Stimulated activated CD4-positive, alpha-beta T cell treated with anti-CD3 and anti-CD28 coated beads, Interleukin-1b, Interleukin-23, amount 100 ng/mL, for 1 hour (primary cell): ENCODE results near the gene ALLC.

Experiments used
- DNase-seq, 2 donors: peaks; one replicate each; pipeline ENCODE4 v3.0.0-alpha.2; 2020; ENCODE audit warnings: low read depth in 2 of 2

ALLC gene

DNA sequence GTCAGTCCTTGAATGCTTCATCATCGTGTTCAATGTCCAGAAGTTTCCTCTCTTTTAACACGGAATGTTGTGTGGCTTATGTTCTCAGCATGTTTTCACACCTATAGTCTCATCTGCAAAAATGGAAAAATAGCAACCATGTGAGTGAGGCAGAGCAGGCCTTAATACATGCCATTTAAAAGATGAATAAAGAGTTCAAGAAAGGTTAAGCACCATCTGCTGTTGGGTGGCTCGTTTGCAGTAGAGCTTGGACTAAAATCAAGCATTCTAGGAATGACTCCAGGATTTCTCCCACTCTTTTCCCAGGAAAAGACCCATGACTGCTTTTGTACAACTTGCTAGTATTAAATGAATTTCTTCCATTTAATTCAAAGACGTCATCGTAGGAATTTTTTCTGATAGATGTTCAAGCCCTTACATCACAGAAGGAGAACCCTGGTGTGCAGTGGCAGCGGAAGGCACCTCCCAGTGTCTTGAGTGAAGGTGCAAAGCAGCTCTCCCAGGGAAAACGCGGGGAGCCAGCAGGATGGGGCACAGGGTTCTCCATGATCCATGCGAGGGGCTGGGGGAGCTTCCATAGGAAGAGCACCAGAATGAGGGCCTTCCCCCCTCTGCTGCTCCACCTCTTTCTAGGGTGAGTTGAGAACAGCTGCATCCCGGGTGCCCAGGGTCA, 55.0 kb downstream of the ALLC start:
- DNase-seq: no peak

DNA sequence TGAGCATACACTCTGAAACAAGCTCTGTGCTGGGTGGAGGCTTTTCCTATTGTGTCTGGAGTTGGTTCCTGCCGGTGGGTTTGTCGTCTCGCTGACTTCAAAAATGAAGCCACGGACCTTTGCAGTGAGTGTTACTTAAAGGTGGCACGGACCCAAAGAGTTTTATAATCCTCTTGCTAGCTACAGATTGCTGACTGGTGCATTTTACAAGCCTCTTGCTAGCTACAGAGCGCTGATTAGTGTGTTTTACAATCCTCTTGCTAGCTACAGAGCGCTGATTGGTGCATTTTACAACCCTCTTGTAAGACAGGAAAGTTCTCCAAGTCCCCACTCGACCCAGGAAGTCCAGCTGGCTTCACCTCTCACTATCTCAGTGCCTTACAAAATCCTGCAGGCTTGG, 60.7 kb downstream of the ALLC start:
- DNase-seq: no peak

DNA sequence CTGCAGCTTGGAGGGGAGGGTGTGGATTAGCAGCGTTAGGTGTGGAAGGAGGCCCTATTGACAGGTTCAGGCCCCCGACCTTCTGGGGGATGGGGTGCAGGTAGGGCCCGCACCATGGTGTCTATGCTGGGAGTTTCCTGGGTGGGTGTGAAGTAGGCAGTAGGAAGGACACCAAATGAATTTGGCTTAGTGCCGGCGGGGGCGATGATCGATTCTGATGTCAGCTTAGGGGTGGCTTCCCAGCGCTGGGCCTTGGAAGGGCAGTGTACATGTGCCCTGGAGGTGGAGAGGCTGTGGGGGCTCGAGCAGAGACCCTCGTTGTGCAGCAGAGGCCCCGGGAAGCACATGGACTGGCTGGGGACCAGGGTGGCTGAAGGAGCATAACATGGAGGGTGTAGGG, 67.0 kb downstream of the ALLC start:
- no peak for DNase-seq

DNA sequence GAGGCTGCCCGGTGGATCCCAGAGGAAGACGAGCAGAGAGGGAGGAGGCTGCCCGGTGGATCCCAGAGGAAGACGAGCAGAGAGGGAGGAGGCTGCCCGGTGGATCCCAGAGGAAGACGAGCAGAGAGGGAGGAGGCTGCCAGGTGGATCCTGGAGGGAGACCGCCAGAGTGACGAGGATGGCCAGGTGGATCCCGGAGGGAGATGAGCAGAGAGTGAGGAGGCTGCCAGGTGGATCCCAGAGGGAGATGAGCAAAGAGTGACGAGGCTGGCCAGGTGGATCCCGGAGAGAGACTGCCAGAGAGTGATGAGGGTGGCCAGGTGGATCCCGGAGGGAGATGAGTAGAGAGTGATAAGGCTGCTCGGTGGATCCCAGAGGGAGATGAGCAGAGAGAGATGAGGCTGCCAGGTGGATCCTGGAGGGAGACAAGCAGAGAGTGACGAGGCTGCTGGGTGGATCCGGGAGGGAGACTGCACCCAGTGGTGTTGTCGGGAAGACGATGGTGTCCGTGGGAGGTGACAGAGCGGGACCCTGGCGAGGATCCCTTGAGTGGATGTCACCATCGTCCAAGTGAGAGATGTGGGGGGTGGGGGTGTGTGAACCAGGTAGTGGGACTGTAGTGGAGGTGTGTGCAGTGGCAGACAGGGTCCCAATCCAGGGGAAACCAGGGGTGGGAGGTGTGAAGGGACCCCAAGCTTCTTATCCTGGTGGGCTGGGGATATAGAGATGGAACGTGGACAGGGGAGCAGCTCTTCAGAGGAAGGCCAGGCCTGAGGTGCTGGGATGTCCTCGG, 67.7 kb downstream of the ALLC start:
- DNase-seq: no peak

DNA sequence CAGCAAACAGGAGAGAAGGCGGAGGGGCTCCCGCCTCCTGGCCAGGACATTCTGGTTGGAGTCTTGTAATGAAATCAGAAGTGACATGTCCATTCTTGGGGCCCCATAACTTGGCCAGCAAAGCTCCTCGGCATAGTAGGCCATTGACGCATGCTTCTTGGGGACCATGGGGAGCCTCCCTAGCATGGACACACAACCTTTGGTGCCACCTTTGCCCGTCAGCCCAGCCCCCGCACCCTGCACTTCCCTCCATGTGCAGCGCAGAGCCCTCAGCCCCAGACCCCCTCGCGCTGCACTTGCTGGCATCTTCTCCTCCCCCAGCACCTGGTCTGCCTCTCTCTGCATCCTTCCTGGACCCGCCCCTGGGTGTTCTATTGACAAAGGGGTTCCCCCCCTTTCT, 68.5 kb downstream of the ALLC start:
- no peak for DNase-seq

DNA sequence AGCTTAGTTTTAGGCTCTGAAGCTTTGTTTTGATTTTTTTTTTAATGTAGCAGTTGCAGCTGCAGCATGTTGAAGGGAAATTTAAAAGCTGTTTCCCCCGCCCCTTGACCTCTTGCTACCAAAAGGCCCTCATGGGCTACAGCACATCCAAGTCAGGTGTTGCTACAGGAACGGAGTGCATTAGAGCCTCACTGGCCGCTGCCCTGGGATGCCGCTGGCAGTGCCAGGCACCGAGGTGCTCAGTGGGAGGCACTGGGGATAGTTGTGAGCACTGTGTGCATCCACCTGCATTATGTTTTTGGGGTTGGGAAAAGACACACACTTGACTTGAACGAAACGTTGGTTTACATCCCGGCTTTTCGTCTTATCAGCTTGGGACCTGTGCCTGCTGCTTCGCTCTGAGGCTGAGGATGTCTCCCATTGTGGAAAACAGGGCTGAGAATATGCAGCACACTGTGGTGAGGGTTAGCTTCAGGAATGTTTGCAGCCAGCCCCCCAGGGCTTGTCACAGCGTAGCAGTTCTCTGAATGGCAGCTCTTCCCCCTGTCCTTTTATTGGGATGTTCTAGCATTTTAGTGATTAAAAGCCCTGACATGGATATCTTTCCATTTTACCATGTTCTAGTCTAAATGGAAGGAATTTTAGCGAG, 69.5 kb downstream of the ALLC start:
- DNase-seq: no peak

DNA sequence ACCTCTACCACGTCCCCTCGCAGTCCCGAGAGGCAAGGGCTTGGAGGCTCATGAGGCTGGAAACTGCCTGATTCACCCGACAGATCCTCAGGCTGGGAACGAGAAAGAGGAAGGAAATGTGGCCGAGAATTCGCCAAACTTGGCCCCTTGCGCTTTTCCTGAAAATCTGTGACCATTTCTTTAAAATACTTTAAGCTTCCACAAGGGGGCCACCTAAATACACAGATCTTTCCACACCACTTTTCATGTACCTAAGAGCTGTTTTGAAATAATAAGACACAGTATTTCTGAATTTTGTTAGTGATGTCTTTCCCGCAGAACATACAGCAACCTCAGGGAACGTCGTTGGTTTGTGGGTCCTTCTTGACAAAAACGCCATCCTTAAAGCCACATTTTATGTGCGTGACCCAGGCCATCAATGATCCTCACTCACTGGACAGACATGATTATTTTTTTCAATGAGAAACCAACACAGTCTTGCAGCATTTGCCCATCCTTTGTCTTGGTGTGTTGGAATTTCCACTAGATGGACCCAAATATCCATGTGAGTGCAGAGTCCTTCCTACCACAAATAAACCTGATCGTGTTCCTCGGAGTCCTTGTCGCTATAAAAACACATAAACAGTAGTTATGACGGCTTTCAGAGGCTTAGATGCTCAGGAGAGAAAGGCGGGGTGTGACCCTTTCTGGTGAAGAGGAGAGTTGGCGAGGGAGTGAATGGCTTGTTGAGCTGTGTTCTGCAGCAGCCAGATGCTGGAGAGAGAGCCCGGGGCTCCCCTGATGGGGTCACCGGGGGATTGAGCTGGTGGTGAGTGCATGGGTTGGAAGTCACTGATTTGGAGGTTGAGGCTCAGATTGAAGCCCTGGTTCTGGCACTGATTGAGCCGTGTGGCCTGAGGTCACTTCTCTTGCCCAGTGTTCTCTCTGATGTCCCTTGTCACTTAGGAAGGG, 70.4 kb downstream of the ALLC start:
- DNase-seq: no peak

DNA sequence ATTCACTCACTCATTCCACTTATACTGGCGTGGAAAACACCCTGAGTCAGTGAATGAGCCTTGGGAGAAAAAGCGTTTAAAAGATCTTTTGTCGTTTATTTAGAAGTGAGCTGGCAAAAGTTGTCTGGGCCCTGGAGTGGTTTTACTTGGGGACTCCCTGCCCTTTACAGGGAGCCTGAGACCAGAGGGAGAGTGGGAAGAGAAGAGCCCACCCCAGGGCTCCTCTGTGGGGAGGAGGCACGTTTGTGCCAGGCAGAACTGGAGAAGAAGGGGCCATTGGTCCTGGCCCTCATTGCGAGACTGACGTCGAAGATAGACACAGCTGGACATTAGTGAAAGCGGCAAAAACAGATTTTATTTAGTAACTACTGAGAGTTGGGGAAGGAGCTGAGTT, 71.1 kb downstream of the ALLC start:
- no peak for DNase-seq

DNA sequence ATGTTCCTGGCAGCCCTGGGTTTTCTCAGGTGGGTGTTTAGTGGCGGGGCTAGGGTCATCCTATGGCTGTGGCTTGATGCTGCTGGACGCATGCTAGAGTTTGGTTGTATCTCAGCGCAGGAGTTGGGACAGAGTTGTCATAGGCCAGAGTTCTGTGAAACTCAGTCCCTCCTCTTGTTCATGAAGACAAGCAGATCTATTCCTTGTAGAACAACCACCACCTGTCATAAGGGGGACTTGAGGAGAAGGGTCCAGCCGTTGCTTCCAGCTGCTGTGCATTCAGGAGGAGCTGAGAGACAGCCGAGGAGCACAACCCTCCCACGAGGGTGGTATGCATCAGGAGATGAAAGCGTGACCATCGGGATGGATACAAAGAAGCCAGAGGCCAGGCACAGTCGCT, 71.8 kb downstream of the ALLC start:
- DNase-seq: no peak

DNA sequence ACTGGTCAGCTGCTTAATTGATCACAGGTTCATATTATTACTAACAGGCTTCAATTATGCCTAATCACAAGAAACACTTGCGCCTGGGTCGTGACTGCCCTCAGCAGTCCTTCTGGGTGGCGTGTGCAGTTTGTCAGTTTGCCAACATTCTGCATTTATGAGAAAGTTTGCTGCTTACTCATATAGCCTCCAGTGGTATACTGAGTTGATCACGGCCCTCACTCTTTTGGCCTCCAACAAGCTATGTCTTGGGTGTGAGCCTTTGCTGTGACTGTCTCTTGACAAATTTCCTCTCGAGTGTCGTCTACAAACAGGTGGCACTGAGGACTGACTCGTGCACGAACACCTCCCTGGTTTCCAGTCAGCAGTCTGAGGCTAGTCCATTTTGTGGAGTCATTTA, 72.6 kb downstream of the ALLC start:
- no peak for DNase-seq

DNA sequence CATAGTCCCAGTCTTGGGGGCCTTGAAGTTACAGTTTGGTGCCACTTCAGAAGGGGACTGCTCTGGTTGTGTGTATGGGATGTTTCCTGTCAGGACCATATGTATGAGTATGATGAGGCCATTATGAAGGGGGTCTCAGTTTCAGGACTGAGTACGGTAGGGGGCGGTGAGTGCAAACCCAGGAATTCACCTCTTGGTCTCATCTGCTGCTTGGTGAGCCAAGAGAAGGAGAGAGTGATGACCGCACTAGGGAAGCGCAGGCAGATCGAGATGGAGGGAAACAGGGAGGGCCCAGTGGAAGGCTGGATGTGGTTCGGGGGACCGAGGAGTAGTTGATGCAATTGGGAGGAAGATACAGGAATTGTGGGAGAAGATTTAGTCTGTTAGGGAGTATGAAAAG, 73.8 kb downstream of the ALLC start:
- DNase-seq: no peak

DNA sequence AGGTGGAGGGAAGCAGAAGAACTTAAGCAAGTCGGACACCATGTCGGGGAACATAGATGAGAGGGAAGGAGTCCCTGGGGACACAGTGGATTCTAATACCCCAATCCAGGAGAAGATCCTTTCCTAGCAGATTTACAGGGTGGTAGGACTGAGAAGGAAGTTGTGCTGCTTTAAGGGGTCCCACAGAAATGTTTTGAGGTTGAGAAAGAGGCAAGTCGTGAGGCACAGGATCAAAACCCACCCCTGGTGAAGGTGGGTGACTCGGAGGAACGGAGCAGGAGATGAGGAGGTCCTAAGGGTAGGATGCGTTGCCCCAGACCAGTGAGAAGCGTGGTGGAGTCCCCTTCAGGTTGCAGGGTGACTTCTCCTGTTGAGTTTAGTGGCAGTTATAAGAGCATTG, 78.1 kb downstream of the ALLC start:
- no peak for DNase-seq

DNA sequence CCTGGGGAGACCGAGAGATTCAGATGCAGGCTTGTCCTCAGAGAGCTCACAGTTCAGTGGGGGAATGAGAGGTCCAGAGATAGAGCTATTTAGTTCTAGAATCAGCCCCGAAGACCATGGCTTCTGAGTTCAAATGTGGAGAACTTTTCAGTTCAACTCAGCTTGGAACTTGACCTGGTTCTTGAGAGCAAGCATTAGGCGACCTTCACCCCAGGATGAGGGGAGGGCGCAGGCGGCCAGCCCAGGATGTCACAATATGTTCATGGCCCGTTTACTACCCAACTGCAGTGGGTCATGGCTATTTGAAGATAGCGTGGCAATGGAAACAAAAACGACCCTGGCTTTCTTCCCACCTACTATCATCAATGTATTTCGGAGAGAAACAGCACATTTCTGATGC, 79.1 kb downstream of the ALLC start:
- no peak for DNase-seq

DNA sequence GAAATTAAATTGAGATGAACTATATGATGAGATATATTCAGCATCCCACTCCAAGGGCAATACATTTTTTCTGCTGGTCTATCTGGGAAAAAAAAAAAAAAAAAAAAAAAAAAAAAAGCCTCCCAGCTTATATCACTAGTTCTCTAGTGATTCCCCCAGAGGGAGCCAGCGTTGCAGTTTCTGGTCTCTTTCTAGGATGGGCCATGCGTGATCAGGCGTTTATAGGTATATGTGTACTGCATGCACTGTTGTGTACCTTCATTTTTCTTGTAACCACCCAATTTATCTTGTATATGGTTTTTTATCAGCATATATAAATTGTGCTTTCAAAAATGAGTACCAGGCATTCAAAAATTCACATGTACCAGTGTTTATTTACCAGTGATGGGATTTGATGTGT, 80.5 kb downstream of the ALLC start:
- no peak for DNase-seq

DNA sequence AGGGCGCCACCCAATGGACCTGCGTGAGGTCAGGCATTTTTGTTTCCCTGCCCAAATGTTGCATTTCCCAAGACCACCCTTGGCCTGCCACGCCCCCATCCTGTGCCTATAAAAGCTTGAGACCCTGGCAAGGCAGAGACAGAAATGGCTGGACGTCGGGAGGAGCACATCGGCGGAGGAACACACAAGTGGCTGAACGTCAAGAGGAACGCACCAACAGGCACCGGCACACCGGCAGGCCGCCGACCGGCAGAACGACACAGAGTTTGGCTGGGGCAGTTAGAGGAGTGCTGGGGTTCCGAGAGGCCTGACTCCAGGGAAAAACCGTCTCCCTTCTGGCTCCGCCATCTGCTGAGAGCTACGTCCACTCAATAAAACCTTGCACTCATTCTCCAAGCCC, 81.3 kb downstream of the ALLC start:
- no peak for DNase-seq

DNA sequence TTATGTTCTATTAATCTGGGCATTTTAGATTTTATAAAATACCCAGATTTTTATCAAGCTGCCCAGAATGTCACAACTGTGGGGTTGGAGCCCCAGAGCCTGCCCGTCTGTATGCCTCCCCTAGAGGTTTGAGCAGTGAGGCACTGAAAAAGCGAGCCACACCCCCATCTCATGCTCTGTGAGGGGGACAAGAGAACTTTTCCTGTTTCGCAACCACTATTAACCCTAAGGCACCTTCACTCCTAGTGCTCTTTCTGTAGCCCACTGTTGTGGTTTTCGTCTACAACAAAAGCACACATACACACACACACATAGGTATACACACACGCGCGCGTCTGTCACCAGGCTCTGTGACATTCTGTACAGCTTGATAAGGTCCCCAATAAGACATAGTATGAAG, 83.4 kb downstream of the ALLC start:
- DNase-seq: no peak

DNA sequence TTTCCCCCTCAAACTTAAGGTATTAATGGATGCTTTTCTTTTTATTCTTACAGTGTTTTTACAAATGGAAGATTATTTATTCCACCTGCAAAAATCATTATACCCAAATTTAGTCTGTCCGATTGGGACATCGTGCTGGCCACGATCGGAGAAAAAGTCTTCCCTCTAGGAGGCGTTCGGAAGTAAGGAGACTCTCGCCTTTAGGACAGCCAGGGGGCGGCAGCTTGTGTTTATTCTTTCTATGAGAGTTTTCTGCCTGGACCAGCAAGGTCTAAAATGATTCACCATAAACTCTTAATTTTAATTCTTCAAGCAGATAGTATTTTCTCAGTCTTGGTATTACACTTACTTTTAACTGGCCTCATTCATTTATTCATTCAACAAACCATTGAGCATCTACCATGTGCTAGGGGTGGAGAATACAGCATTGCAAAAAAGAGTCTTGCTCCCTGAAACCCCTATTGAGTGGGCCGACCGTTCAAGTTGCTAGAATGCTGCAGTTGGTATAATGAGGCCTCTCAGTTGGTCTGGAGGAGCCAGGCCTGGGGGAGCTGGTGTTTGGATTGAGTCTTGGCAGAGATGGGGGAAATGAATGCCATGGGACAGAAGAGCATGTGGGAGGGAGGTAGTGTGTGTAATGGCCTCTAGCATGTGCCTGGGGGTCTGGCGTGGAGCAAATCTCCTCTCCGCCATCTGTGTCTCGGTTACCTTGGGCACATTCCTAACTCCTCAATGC, 84.0 kb downstream of the ALLC start:
- DNase-seq: no peak

DNA sequence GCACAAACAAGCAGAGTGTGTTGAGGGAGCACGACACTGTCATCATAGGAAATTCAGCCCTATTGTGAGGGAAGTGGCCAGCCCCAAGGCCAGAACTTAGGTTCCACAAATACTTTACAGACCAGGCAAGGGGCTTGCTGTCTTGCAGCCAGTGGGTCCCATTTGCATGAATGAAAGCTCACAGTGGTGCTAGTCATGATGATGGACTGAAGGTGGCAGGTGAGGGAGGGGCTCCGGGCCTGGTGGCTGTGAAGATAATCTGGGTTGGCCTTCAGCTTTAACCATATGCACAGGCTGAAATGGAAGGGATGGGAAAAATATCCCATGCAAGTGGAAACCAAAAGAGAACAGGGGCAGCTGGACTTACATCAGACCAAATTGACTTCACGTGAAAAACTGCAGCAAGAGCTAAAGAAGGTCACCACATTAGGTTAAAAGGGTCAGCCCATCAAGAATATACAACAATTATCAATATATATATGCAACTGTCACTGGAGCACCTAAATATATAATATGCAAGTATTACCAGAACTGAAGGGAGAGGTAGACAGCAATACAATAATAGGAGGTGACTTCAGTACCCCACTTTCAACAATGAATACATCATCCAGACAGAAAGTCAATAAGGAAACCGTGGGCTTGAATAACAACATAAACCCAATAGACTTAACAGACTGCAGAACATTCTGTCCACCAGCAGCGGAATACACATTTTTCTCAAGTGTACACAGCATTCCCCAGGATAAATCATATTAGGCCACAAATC, 84.9 kb downstream of the ALLC start:
- DNase-seq: no peak

DNA sequence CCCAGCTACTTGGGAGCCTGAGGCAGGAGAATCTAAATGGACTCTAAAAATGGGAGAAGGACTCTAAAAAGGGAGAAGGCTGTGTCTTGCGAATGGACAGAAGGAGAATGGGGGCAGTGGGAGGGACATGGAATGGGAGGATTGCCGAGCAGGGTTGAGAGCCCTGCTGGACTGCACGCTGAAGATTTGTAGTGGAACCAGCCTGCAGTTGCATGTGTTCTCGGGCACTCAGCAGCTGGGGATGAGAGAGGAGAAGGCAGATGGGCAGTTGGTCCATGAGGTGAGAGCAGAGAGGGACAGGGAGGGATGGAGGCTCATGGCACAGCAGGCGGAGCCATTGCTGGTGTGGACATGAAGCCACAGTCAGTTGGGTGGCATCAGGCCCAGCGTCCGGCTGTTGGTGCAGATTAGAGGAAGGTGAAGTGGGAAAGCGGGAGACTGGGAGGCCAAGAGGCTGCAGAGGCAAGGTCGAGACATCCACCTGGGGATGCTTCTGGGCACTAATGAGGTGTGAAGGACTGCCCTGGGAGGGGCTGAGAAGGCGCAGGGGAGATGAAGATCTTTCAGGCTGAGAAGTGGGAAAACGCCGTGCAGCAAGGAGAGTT, 86.1 kb downstream of the ALLC start:
- DNase-seq: no peak

DNA sequence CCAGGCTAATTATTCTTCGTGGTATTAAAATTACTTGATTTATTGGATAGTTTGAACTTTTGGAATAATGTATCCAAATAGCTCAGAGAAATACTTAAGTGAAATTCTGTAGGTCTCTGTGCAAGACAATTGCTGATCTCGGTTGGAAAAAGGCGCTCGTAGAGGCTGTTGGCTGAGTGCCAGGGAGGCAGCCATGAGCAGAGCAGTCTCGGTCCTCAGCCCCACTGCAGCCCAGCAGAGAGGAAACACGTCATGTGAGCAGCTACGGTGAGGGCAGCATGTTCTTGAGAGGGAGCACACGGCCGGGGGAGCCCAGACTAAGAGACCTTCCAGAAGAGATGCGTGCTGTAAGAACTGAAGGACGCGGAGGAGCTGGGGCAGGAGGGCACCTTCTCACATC, 87.9 kb downstream of the ALLC start:
- DNase-seq: no peak
